Body of pancreas (tissue), 4 donors: ENCODE measurements around the gene MRPL34. TPM values are rescaled to one million over a fixed set of nuclear protein-coding genes. Genes with fewer than 3 reads are reported as not detected.

Source experiments
- ATAC-seq: fragments of 150-250 bp; one replicate; pipeline ENCODE4 v1.9.1; 2016
- DNase-seq, 4 donors: peaks; one replicate each; pipeline ENCODE4 v3.0.0-alpha.2; 2019
- H3K27ac ChIP-seq, 4 donors: fragments of 200-600 bp; sonication (generic); 1 replicate in 3 of 4; 2 replicates in 1 of 4; pipeline versions ENCODE4 v1.5.1 to v1.6.1; 2016 to 2019; ENCODE audit warnings: mild to moderate bottlenecking in 1 of 4, mixed read lengths in 1 of 4, moderate library complexity in 1 of 4
- H3K27me3 ChIP-seq, 2 donors: fragments of 200-600 bp; sonication (generic); one replicate each; pipeline ENCODE4 v1.6.0; 2016; ENCODE audit warnings: mild to moderate bottlenecking in 1 of 2
- H3K36me3 ChIP-seq, 2 donors: fragments of 200-600 bp; sonication (generic); replicated peaks in 1 of 2; 2 replicates each; pipeline ENCODE4 v1.5.1; 2016; ENCODE audit warnings: low read depth in 2 of 2; ENCODE audit not compliant: insufficient read depth in 1 of 2
- H3K4me1 ChIP-seq: fragments of 200-600 bp; sonication (generic); one replicate; pipeline ENCODE4 v1.6.0; 2016
- H3K4me3 ChIP-seq, 2 donors: fragments of 200-600 bp; sonication (generic); 1 replicate in 1 of 2; 2 replicates in 1 of 2; pipeline ENCODE4 v1.5.1; 2016 to 2019
- H3K9me3 ChIP-seq, 3 donors: fragments of 200-600 bp; sonication (generic); 1 replicate in 2 of 3; 2 replicates in 1 of 3; pipeline ENCODE4 v1.5.1; 2016
- CTCF ChIP-seq, 7 experiments: fragments of 450-650 bp in 4 of 7; fragments of 200-600 bp in 3 of 7; sonication (generic) in 3 of 7; IDR thresholded peaks; one replicate each; pipeline ENCODE4 v1.5.1; 2016 to 2019; ENCODE audit warnings: antibody characterized with exemption in 7 of 7
- POLR2A ChIP-seq, 3 donors: fragments of 450-650 bp; IDR thresholded peaks; one replicate each; pipeline ENCODE4 v1.6.1; 2016; ENCODE audit warnings: antibody characterized with exemption in 3 of 3, mild to moderate bottlenecking in 2 of 3
- WGBS, 2 donors: methylation state at CpG; one replicate each; pipeline ENCODE4 v1.1.5; 2017; 5-methylcytosine and 5-hydroxymethylcytosine counted together
- intact Hi-C: fragments of 100-400 bp; cut with DNase I; formaldehyde crosslinking; loops from one replicate; pipeline ENCODE4 v1.15.1; 2023
- total RNA-seq, 2 donors: library from RNA; depleted of rRNA; stranded (reverse); fragments of >200 nt; gene quantifications; one replicate each; pipeline ENCODE4 v1.1.0, GENCODE V29; 2016

The MRPL34 gene
- total RNA-seq, 2 donors from 2014 or later: 47.7 to 152 TPM

GRCh38 chr19:17304386-17305215 is 1.1 kb upstream of the MRPL34 start:
- WGBS, 2 donors: 61% methylated on average over 11 to 12 of the region's 12 CpGs
- peak overlapping the region; percentile 42 to 95 (median 82) for H3K27ac ChIP-seq
- DNase-seq: peak in 1 of 4 donors; percentile 21
- H3K9me3 ChIP-seq: no peaks in the 10 kb centered on the region
- intact Hi-C loops: no loop called here
- no peak for ATAC-seq
- no peak for TF ChIP-seq CTCF (IDR thresholded peaks at IDR 0.05)
- no peak for TF ChIP-seq POLR2A (IDR thresholded peaks at IDR 0.05)
- H3K27me3 ChIP-seq: no peaks in the 10 kb centered on the region
- H3K36me3 ChIP-seq: no peaks in the 10 kb centered on the region
- peaks cover 48% of the 10 kb centered on the region for H3K4me1 ChIP-seq
- no peak overlapping the region for H3K4me3 ChIP-seq

GRCh38 chr19:17305216-17305516 is 506 bp upstream of the MRPL34 start:
- no peak for TF ChIP-seq CTCF (IDR thresholded peaks at IDR 0.05)
- TF ChIP-seq POLR2A (IDR thresholded peaks at IDR 0.05): no peak
- no peaks in the 10 kb centered on the region for H3K36me3 ChIP-seq
- H3K4me1 ChIP-seq: peaks cover 53% of the 10 kb centered on the region
- peak overlapping the region; percentile 42 to 95 (median 82) for H3K27ac ChIP-seq
- no peaks in the 10 kb centered on the region for H3K9me3 ChIP-seq
- 0 to 1% methylated on average over 6 to 7 of the region's 7 CpGs for WGBS, 2 donors
- no peak for ATAC-seq
- DNase-seq: no peak
- H3K4me3 ChIP-seq: no peak overlapping the region
- no peaks in the 10 kb centered on the region for H3K27me3 ChIP-seq
- intact Hi-C loops: no loop called here

- Histone ChIP-seq H3K27ac (peak overlapping the region; percentile 63 to 95 (median 82)), H3K36me3 (no peaks in the 10 kb centered on the region), H3K4me1 (peaks cover 61% of the 10 kb centered on the region), H3K9me3 (no peaks in the 10 kb centered on the region), H3K27me3 (no peaks in the 10 kb centered on the region), H3K4me3 (peak overlapping the region; percentile 53 to 67)
- DNase-seq: no peak
- no peak for TF ChIP-seq POLR2A (IDR thresholded peaks at IDR 0.05)
- no peak for TF ChIP-seq CTCF (IDR thresholded peaks at IDR 0.05)
- intact Hi-C loops: no loop called here
- WGBS, 2 donors: 6 to 13% methylated on average over 11 to 28 of the region's 28 CpGs
- no peak for ATAC-seq
Measured at GRCh38 chr19:17306285-17306714, 628 bp downstream of the MRPL34 start.

- H3K36me3 ChIP-seq: no peaks in the 10 kb centered on the region
- WGBS, 2 donors: 83 to 86% methylated on average over 8 of the region's 8 CpGs
- TF ChIP-seq POLR2A (IDR thresholded peaks at IDR 0.05) (no peak), CTCF (IDR thresholded peaks at IDR 0.05) (no peak)
- ATAC-seq (no peak), DNase-seq (no peak)
- H3K27me3 ChIP-seq: no peaks in the 10 kb centered on the region
- no peaks in the 10 kb centered on the region for H3K9me3 ChIP-seq
- intact Hi-C loops: no loop called here
- no peak overlapping the region for H3K4me3 ChIP-seq
- peaks cover 69% of the 10 kb centered on the region for H3K4me1 ChIP-seq
- H3K27ac ChIP-seq: no peak overlapping the region
Measured at GRCh38 chr19:17307876-17308377, 2.3 kb downstream of the MRPL34 start.
